ENCODE measurements around the gene GUCY1A2. TPM values are rescaled to one million over a fixed set of nuclear protein-coding genes. Genes with fewer than 3 reads are reported as not detected.

Gene GUCY1A2
- total RNA-seq, 1 experiment from 2014 or later, result 0.55 TPM

DNA sequence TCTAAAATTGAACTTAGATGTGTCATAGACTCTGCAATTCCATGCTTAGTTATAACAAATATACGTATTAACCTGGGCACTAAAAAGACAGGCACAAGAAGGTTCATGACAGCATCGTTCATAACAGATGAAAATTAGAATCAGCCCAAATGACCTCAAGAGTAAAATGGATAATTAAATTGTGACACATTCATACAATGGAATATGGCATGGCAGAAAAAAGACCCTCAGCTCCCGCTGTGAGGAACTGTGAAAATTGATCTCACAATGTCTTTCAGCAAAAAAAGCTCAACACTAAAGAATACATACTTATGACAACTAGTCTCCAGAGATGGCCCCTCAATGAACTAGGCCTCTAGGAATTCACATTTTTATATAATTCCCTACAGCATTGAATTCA, 386.0 kb downstream of the GUCY1A2 start:
- no peak overlapping the region for H4K5ac ChIP-seq (ENCODE audit: insufficient read length, low read depth, low read length)
- no peak overlapping the region for H3K18ac ChIP-seq (ENCODE audit: insufficient read length, low read depth, low read length)
- H3K79me1 ChIP-seq (ENCODE audit: insufficient read depth, low read depth, low read length, poor library complexity, severe bottlenecking), result no peaks in the 10 kb centered on the region
- H3K4ac ChIP-seq (ENCODE audit: low read depth, low read length), result no peak overlapping the region
- no peak overlapping the region for H3K56ac ChIP-seq (ENCODE audit: insufficient read length, low read depth, low read length)
- H3K23me2 ChIP-seq (ENCODE audit: insufficient read length, low read depth, low read length, poor library complexity, severe bottlenecking), result no peaks in the 10 kb centered on the region
- peaks cover 8 to 9% of the 10 kb centered on the region in 2 experiments for H3K9me3 Mint-ChIP-seq
- H3K9me3 ChIP-seq (ENCODE audit: control insufficient read depth, low read depth, low read length), result no peaks in the 10 kb centered on the region
- no peak for DNase-seq
- H2BK120ac ChIP-seq (ENCODE audit: low read depth, low read length, poor library complexity, severe bottlenecking), result no peak overlapping the region
- H4K8ac ChIP-seq (replicated peaks; ENCODE audit: insufficient read length, low read depth, low read length), result no peak overlapping the region
- no peaks in the 10 kb centered on the region for H3K27me3 ChIP-seq (ENCODE audit: insufficient read depth, low read length)
- H3K36me3 Mint-ChIP-seq (ENCODE audit: insufficient read depth in 1 of 3, low read depth in 3 of 3), result peaks cover 0 to 11% (median 8%) of the 10 kb centered on the region in 3 experiments; a peak in 5 of 7 replicates
- no peak overlapping the region for H3K27ac ChIP-seq (ENCODE audit: insufficient read length, low read depth, low read length)
- no peaks in the 10 kb centered on the region for H3K4me1 ChIP-seq (ENCODE audit: insufficient read depth, low read length)
- WGBS (ENCODE audit: extremely low coverage, insufficient read length, low lambda C conversion rate), result no CpG with 5 or more reads among the region's 3 CpGs
- TF ChIP-seq CTCF (conservative IDR thresholded peaks at IDR 0.05), result no peak
- no peak overlapping the region for H2BK5ac ChIP-seq (ENCODE audit: insufficient read length, low read length)
- H3K23ac ChIP-seq (ENCODE audit: insufficient read length, low read depth, low read length), result no peak overlapping the region
- no peak overlapping the region for H2AK5ac ChIP-seq (ENCODE audit: insufficient read length, low read length)
- H3K14ac ChIP-seq (ENCODE audit: insufficient read depth, low read length), result no peak overlapping the region
- H3K4me2 ChIP-seq (ENCODE audit: insufficient read depth, insufficient read length, low read length), result no peak overlapping the region
- H3K79me2 ChIP-seq (ENCODE audit: insufficient read depth, low read length), result no peaks in the 10 kb centered on the region
- no peak overlapping the region for H2BK20ac ChIP-seq (ENCODE audit: low read depth, low read length, poor library complexity, severe bottlenecking)
- no peak overlapping the region for H3T11ph ChIP-seq (ENCODE audit: low read length)
- H2AFZ ChIP-seq (ENCODE audit: low read length), result no peak overlapping the region
- no peak overlapping the region for H3K9ac ChIP-seq (ENCODE audit: extremely low read depth, insufficient read length, low read length)
- no peak overlapping the region for H3K27ac Mint-ChIP-seq
- no peaks in the 10 kb centered on the region for H4K20me1 ChIP-seq (ENCODE audit: control insufficient read depth, insufficient read depth, insufficient read length)
- no peak overlapping the region for H2BK15ac ChIP-seq (ENCODE audit: low read depth, low read length)
- no peaks in the 10 kb centered on the region for H3K27me3 Mint-ChIP-seq (ENCODE audit: low read depth)
- no peak overlapping the region for H3K4me3 Mint-ChIP-seq
- H3K4me1 Mint-ChIP-seq, result no peaks in the 10 kb centered on the region
- H4K91ac ChIP-seq (ENCODE audit: insufficient read length, low read depth, low read length), result no peak overlapping the region
- no peak overlapping the region for H2BK12ac ChIP-seq (ENCODE audit: insufficient read length, low read depth, low read length)

Data from H9 (cell line).